SK-N-SH treated with all-trans-retinoic acid at 6 μM for 48 hours (cell line): ENCODE measurements around the gene SUN2.

ENCODE experiments used
- ATAC-seq: fragments of 200-7000 bp; cut with Tn5 transposase; 3 replicates; pipeline ENCODE4 v1.9.1; 2020; ENCODE audit warnings: mild to moderate bottlenecking, moderate library complexity
- ARNTL ChIP-seq: fragments of 450-650 bp; formaldehyde crosslinking; IDR thresholded peaks from 2 replicates; pipeline ENCODE4 v1.5.0; 2020; ENCODE audit warnings: low read depth, mild to moderate bottlenecking, moderate library complexity, borderline replicate concordance
- BACH2 ChIP-seq: fragments of 250-450 bp; sonication (Bioruptor Pico); IDR thresholded peaks from 2 replicates; pipeline ENCODE4 v1.9.0; 2021; ENCODE audit warnings: mild to moderate bottlenecking, borderline replicate concordance
- CSDC2 ChIP-seq: fragments of 250-450 bp; sonication (Bioruptor Pico); IDR thresholded peaks from 2 replicates; pipeline ENCODE4 v1.5.0; 2020; ENCODE audit warnings: mild to moderate bottlenecking, moderate library complexity
- ESRRG ChIP-seq: fragments of 250-450 bp; sonication (Bioruptor Pico); IDR thresholded peaks from 2 replicates; pipeline ENCODE4 v1.6.1; 2021; ENCODE audit warnings: mild to moderate bottlenecking
- GLIS3 ChIP-seq: fragments of 250-450 bp; sonication (Bioruptor Pico); IDR thresholded peaks from 2 replicates; pipeline ENCODE4 v1.5.0; 2020; ENCODE audit warnings: mild to moderate bottlenecking, moderate library complexity
- ISL1 ChIP-seq: fragments of 250-450 bp; sonication (Bioruptor Pico); IDR thresholded peaks from 2 replicates; pipeline ENCODE4 v2.1.2; 2022; ENCODE audit warnings: mild to moderate bottlenecking, moderate library complexity
- OSR1 ChIP-seq: fragments of 250-450 bp; sonication (Bioruptor Pico); IDR thresholded peaks from 2 replicates; pipeline ENCODE4 v1.8.0; 2022; ENCODE audit warnings: moderate library complexity, mild to moderate bottlenecking, inconsistent platforms
- PATZ1 ChIP-seq: fragments of 250-450 bp; sonication (Bioruptor Pico); IDR thresholded peaks from 2 replicates; pipeline ENCODE4 v1.8.0; 2020; ENCODE audit warnings: mild to moderate bottlenecking, moderate library complexity, borderline replicate concordance
- POU6F1 ChIP-seq: fragments of 250-450 bp; sonication (Bioruptor Pico); IDR thresholded peaks from 2 replicates; pipeline ENCODE4 v1.8.0; 2021; ENCODE audit warnings: low read depth, mild to moderate bottlenecking, moderate library complexity, borderline replicate concordance
- RARB ChIP-seq: fragments of 250-450 bp; sonication (Bioruptor Pico); IDR thresholded peaks from 2 replicates; pipeline ENCODE4 v1.8.0; 2021; ENCODE audit warnings: mild to moderate bottlenecking, moderate library complexity
- SNAI2 ChIP-seq: fragments of 250-450 bp; sonication (Bioruptor Pico); IDR thresholded peaks from 2 replicates; pipeline ENCODE4 v1.5.0; 2020; ENCODE audit warnings: mild to moderate bottlenecking, moderate library complexity
- TCF4 ChIP-seq: fragments of 250-450 bp; sonication (Bioruptor Pico); IDR thresholded peaks from 2 replicates; pipeline ENCODE4 v1.8.0; 2021; ENCODE audit warnings: mild to moderate bottlenecking, moderate library complexity, borderline replicate concordance
- TOX ChIP-seq: fragments of 250-450 bp; sonication (Bioruptor Pico); IDR thresholded peaks from 2 replicates; pipeline ENCODE4 v1.8.0; 2021; ENCODE audit warnings: mild to moderate bottlenecking, moderate library complexity, borderline replicate concordance
- ZC3H10 ChIP-seq: fragments of 250-450 bp; sonication (Bioruptor Pico); IDR thresholded peaks from 2 replicates; pipeline ENCODE4 v1.5.1; 2021; ENCODE audit warnings: mild to moderate bottlenecking, moderate library complexity
- ZFP3 ChIP-seq: fragments of 250-450 bp; sonication (Bioruptor Pico); IDR thresholded peaks from 2 replicates; pipeline ENCODE4 v1.5.0; 2020; ENCODE audit warnings: mild to moderate bottlenecking, moderate library complexity
- ZFP30 ChIP-seq: fragments of 450-650 bp; formaldehyde crosslinking; IDR thresholded peaks from 2 replicates; pipeline ENCODE4 v1.5.0; 2022; ENCODE audit warnings: mild to moderate bottlenecking, moderate library complexity
- ZNF565 ChIP-seq: fragments of 450-650 bp; formaldehyde crosslinking; conservative IDR thresholded peaks from 2 replicates; pipeline ENCODE4 v1.5.0; 2020; ENCODE audit warnings: low read depth, mild to moderate bottlenecking, moderate library complexity
- ZNF70 ChIP-seq: fragments of 450-650 bp; formaldehyde crosslinking; IDR thresholded peaks from 2 replicates; pipeline ENCODE4 v1.5.0; 2020; ENCODE audit warnings: mild to moderate bottlenecking, moderate library complexity
- ZNF8 ChIP-seq: fragments of 450-650 bp; formaldehyde crosslinking; IDR thresholded peaks from 2 replicates; pipeline ENCODE4 v1.5.0; 2020; ENCODE audit warnings: mild to moderate bottlenecking, moderate library complexity
- TF ChIP-seq, protein P1 (sequence below): fragments of 250-450 bp; sonication (Bioruptor Pico); IDR thresholded peaks from 2 replicates; pipeline ENCODE4 v1.5.1; 2021; ENCODE audit warnings: mild to moderate bottlenecking, moderate library complexity
- TF ChIP-seq, protein P2 (sequence below): fragments of 250-450 bp; sonication (Bioruptor Pico); IDR thresholded peaks from 2 replicates; pipeline ENCODE4 v1.5.0; 2020; ENCODE audit warnings: mild to moderate bottlenecking, moderate library complexity
- TF ChIP-seq, protein P3 (sequence below): fragments of 250-450 bp; sonication (Bioruptor Pico); IDR thresholded peaks from 2 replicates; pipeline ENCODE4 v1.5.1; 2020; ENCODE audit warnings: low read depth, mild to moderate bottlenecking, moderate library complexity

Gene SUN2

GRCh38 chr22:38720350-38720749, 35.4 kb downstream of the SUN2 start:
- ATAC-seq = no peak
- TF ChIP-seq, protein P1, sequence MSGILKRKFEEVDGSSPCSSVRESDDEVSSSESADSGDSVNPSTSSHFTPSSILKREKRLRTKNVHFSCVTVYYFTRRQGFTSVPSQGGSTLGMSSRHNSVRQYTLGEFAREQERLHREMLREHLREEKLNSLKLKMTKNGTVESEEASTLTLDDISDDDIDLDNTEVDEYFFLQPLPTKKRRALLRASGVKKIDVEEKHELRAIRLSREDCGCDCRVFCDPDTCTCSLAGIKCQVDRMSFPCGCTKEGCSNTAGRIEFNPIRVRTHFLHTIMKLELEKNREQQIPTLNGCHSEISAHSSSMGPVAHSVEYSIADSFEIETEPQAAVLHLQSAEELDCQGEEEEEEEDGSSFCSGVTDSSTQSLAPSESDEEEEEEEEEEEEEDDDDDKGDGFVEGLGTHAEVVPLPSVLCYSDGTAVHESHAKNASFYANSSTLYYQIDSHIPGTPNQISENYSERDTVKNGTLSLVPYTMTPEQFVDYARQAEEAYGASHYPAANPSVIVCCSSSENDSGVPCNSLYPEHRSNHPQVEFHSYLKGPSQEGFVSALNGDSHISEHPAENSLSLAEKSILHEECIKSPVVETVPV = no peak
- no peak for TF ChIP-seq OSR1 (CRISPR knock-in tag)
- TF ChIP-seq ZNF8 (CRISPR knock-in tag) = no peak
- TF ChIP-seq, protein P2, sequence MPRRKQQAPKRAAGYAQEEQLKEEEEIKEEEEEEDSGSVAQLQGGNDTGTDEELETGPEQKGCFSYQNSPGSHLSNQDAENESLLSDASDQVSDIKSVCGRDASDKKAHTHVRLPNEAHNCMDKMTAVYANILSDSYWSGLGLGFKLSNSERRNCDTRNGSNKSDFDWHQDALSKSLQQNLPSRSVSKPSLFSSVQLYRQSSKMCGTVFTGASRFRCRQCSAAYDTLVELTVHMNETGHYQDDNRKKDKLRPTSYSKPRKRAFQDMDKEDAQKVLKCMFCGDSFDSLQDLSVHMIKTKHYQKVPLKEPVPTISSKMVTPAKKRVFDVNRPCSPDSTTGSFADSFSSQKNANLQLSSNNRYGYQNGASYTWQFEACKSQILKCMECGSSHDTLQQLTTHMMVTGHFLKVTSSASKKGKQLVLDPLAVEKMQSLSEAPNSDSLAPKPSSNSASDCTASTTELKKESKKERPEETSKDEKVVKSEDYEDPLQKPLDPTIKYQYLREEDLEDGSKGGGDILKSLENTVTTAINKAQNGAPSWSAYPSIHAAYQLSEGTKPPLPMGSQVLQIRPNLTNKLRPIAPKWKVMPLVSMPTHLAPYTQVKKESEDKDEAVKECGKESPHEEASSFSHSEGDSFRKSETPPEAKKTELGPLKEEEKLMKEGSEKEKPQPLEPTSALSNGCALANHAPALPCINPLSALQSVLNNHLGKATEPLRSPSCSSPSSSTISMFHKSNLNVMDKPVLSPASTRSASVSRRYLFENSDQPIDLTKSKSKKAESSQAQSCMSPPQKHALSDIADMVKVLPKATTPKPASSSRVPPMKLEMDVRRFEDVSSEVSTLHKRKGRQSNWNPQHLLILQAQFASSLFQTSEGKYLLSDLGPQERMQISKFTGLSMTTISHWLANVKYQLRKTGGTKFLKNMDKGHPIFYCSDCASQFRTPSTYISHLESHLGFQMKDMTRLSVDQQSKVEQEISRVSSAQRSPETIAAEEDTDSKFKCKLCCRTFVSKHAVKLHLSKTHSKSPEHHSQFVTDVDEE (CRISPR knock-in tag) = no peak
- no peak for TF ChIP-seq RARB (CRISPR knock-in tag)
- no peak for TF ChIP-seq TCF4 (CRISPR knock-in tag)
- TF ChIP-seq, all 23 proteins: peak for 0

- no peak for ATAC-seq
- no peak for TF ChIP-seq OSR1 (CRISPR knock-in tag)
- no peak for TF ChIP-seq ZFP3 (CRISPR knock-in tag)
- TF ChIP-seq TCF4 (CRISPR knock-in tag) = no peak
- no peak for TF ChIP-seq ZNF8 (CRISPR knock-in tag)
- no peak for TF ChIP-seq ZNF565 (CRISPR knock-in tag)
- no peak for TF ChIP-seq ZNF70 (CRISPR knock-in tag)
- no peak for TF ChIP-seq GLIS3
- no peak for TF ChIP-seq PATZ1 (CRISPR knock-in tag)
- no peak for TF ChIP-seq RARB (CRISPR knock-in tag)
- TF ChIP-seq POU6F1 (CRISPR knock-in tag) = no peak
- no peak for TF ChIP-seq BACH2 (CRISPR knock-in tag)
- no peak for TF ChIP-seq ISL1 (CRISPR knock-in tag)
- TF ChIP-seq ZC3H10 (CRISPR knock-in tag) = no peak
- TF ChIP-seq ZFP30 (CRISPR knock-in tag) = no peak
Observed at GRCh38 chr22:38719196-38719595, 36.6 kb downstream of the SUN2 start.

DNA sequence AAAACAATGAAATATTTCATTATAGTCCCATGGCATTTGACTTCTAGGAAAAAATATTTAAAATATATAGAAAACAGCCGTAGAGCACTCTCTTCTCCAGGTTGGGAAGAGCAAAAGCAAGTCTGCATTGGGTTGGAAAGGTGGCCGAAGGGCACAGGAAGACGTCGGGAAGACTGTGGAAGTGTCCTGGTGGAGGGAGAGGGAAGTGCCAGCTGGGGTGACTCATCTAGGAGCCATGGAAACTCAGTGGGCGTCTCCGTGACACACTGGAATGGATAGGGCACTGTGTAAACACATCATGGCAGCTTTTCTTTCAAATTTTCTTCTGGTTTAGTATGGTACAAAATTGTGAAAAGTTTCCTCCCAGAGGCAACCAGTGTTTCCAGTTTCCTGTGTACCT, 37.4 kb downstream of the SUN2 start:
- peak; percentile 100 for ATAC-seq
- TF ChIP-seq GLIS3 (no peak), PATZ1 (CRISPR knock-in tag) (no peak), ZNF565 (CRISPR knock-in tag) (no peak), SNAI2 (CRISPR knock-in tag) (no peak), TOX (CRISPR knock-in tag) (no peak), CSDC2 (CRISPR knock-in tag) (no peak), ZNF8 (CRISPR knock-in tag) (no peak), ESRRG (CRISPR knock-in tag) (no peak), ARNTL (CRISPR knock-in tag) (no peak), ZFP30 (CRISPR knock-in tag) (no peak), ISL1 (CRISPR knock-in tag) (no peak), BACH2 (CRISPR knock-in tag) (no peak), ZFP3 (CRISPR knock-in tag) (no peak)
- TF ChIP-seq, protein P2 (CRISPR knock-in tag) = no peak
- TF ChIP-seq, protein P1 = no peak
- TF ChIP-seq, protein P3, sequence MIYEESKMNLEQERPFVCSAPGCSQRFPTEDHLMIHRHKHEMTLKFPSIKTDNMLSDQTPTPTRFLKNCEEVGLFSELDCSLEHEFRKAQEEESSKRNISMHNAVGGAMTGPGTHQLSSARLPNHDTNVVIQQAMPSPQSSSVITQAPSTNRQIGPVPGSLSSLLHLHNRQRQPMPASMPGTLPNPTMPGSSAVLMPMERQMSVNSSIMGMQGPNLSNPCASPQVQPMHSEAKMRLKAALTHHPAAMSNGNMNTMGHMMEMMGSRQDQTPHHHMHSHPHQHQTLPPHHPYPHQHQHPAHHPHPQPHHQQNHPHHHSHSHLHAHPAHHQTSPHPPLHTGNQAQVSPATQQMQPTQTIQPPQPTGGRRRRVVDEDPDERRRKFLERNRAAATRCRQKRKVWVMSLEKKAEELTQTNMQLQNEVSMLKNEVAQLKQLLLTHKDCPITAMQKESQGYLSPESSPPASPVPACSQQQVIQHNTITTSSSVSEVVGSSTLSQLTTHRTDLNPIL = no peak
